DLD1 (cell line): ENCODE measurements around the gene EEPD1.
"Not testable (repeated sequence)": the region's sequence is repeated elsewhere in the genome, so short reads cannot be mapped to it uniquely, and the experiment has no call there.

Experiments used
- in situ Hi-C: cut with HindIII; loops from 2 replicates; pipeline ENCODE4 v1.10.0; 2017; ENCODE audit warnings: low sequenced_read_pairs

Gene EEPD1

GRCh38 chr7:36152756-36153570 lies at the start of gene EEPD1:
Gene EEPD1, plus strand, starts transcription at chr7:36153254. Its CDS starts 1,071 bp downstream, at chr7:36154325.
- in situ Hi-C loops: no loop called here

- in situ Hi-C loops: no loop called here
Measured at GRCh38 chr7:36103837-36104561, 49.1 kb upstream of the EEPD1 start.

GRCh38 chr7:36106972-36107908 lies 45.8 kb upstream of the EEPD1 start:
- in situ Hi-C loops: not testable (repeated sequence)

GRCh38 chr7:36107926-36108631 lies 45.0 kb upstream of the EEPD1 start:
- in situ Hi-C loops: no loop called here

GRCh38 chr7:36109013-36109627 lies 43.9 kb upstream of the EEPD1 start:
- in situ Hi-C loops: no loop called here

GRCh38 chr7:36110584-36110983 lies 42.5 kb upstream of the EEPD1 start:
- in situ Hi-C loops: no loop called here

GRCh38 chr7:36112969-36113368 lies 40.1 kb upstream of the EEPD1 start:
- in situ Hi-C loops: no loop called here

- in situ Hi-C loops: no loop called here
Measured at GRCh38 chr7:36114355-36114754, 38.7 kb upstream of the EEPD1 start.

- in situ Hi-C loops: no loop called here
Measured at GRCh38 chr7:36115448-36116321, 37.4 kb upstream of the EEPD1 start.

- in situ Hi-C loops: no loop called here
Measured at GRCh38 chr7:36116347-36117202, 36.5 kb upstream of the EEPD1 start.

GRCh38 chr7:36117203-36117840 lies 35.7 kb upstream of the EEPD1 start:
- in situ Hi-C loops: no loop called here

GRCh38 chr7:36118344-36118743 lies 34.7 kb upstream of the EEPD1 start:
- in situ Hi-C loops: no loop called here

GRCh38 chr7:36119005-36119706 lies 33.9 kb upstream of the EEPD1 start:
- in situ Hi-C loops: no loop called here

GRCh38 chr7:36119983-36120646 lies 32.9 kb upstream of the EEPD1 start:
- in situ Hi-C loops: not testable (repeated sequence)

GRCh38 chr7:36125630-36126029 lies 27.4 kb upstream of the EEPD1 start:
- in situ Hi-C loops: not testable (repeated sequence)

GRCh38 chr7:36127075-36127740 lies 25.8 kb upstream of the EEPD1 start:
- in situ Hi-C loops: no loop called here
